H9 (cell line): Measurements from ENCODE around the gene MORN1. TPM values are rescaled to one million over a fixed set of nuclear protein-coding genes. Genes with fewer than 3 reads are reported as not detected.

ENCODE experiments used
- DNase-seq: peaks from one replicate; pipeline ENCODE4 v3.0.0-alpha.2; 2017
- H2AFZ ChIP-seq: one replicate; pipeline ENCODE4 v1.6.1; 2013; ENCODE audit warnings: mild to moderate bottlenecking, low read length, control low read depth, moderate library complexity
- H2AK5ac ChIP-seq: 2 replicates; pipeline ENCODE4 v1.6.1; 2013; ENCODE audit warnings: low read length, control low read depth, mixed read lengths; ENCODE audit not compliant: insufficient read length
- H2BK120ac ChIP-seq: one replicate; pipeline ENCODE4 v1.6.1; 2013; ENCODE audit warnings: low read depth, mild to moderate bottlenecking, low read length, control low read depth, inconsistent platforms; ENCODE audit not compliant: poor library complexity, severe bottlenecking
- H2BK12ac ChIP-seq: 2 replicates; pipeline ENCODE4 v1.6.1; 2013; ENCODE audit warnings: low read length, control low read depth, mixed read lengths, low read depth; ENCODE audit not compliant: insufficient read length
- H2BK15ac ChIP-seq: 2 replicates; pipeline ENCODE4 v1.6.1; 2013; ENCODE audit warnings: low read depth, low read length, control low read depth
- H2BK20ac ChIP-seq: one replicate; pipeline ENCODE4 v1.6.1; 2013; ENCODE audit warnings: low read depth, mild to moderate bottlenecking, low read length, control low read depth, inconsistent platforms; ENCODE audit not compliant: poor library complexity, severe bottlenecking
- H2BK5ac ChIP-seq: 2 replicates; pipeline ENCODE4 v1.6.1; 2013; ENCODE audit warnings: low read length, control low read depth, mixed read lengths; ENCODE audit not compliant: insufficient read length
- H3K14ac ChIP-seq: 2 replicates; pipeline ENCODE4 v1.6.1; 2013; ENCODE audit warnings: low read length, control low read depth; ENCODE audit not compliant: insufficient read depth
- H3K18ac ChIP-seq: 2 replicates; pipeline ENCODE4 v1.6.1; 2013; ENCODE audit warnings: low read depth, mild to moderate bottlenecking, mixed read lengths, low read length, control low read depth; ENCODE audit not compliant: insufficient read length
- H3K23ac ChIP-seq: 2 replicates; pipeline ENCODE4 v1.6.1; 2013; ENCODE audit warnings: low read length, control low read depth, mixed read lengths, low read depth; ENCODE audit not compliant: insufficient read length
- H3K23me2 ChIP-seq: 2 replicates; pipeline ENCODE4 v1.6.1; 2013; ENCODE audit warnings: low read depth, mild to moderate bottlenecking, mixed read lengths, low read length, control low read depth; ENCODE audit not compliant: insufficient read length, poor library complexity, severe bottlenecking
- H3K27ac ChIP-seq: 2 replicates; pipeline ENCODE4 v1.5.1; 2013; ENCODE audit warnings: low read length, control low read depth, mixed read lengths, low read depth; ENCODE audit not compliant: insufficient read length
- H3K27me3 ChIP-seq: 2 replicates; pipeline ENCODE4 v1.6.1; 2013; ENCODE audit warnings: low read length, control low read depth, inconsistent platforms; ENCODE audit not compliant: insufficient read depth
- H3K4ac ChIP-seq: 2 replicates; pipeline ENCODE4 v1.6.1; 2013; ENCODE audit warnings: low read depth, mild to moderate bottlenecking, control low read depth, inconsistent platforms, low read length, moderate library complexity
- H3K4me1 ChIP-seq: 2 replicates; pipeline ENCODE4 v1.6.1; 2013; ENCODE audit warnings: low read length, control low read depth, inconsistent platforms; ENCODE audit not compliant: insufficient read depth
- H3K4me2 ChIP-seq: 2 replicates; pipeline ENCODE4 v1.6.1; 2013; ENCODE audit warnings: low read length, control low read depth, mixed read lengths; ENCODE audit not compliant: insufficient read length, insufficient read depth
- H3K56ac ChIP-seq: 2 replicates; pipeline ENCODE4 v1.6.1; 2013; ENCODE audit warnings: low read depth, mild to moderate bottlenecking, mixed read lengths, low read length, control low read depth; ENCODE audit not compliant: insufficient read length
- H3K79me1 ChIP-seq: 2 replicates; pipeline ENCODE4 v1.6.1; 2013; ENCODE audit warnings: low read depth, mild to moderate bottlenecking, moderate library complexity, low read length, control low read depth, inconsistent platforms; ENCODE audit not compliant: insufficient read depth, poor library complexity, severe bottlenecking
- H3K79me2 ChIP-seq: 2 replicates; pipeline ENCODE4 v1.6.1; 2013; ENCODE audit warnings: low read length, control low read depth, inconsistent platforms; ENCODE audit not compliant: insufficient read depth
- H3K9ac ChIP-seq: 2 replicates; pipeline ENCODE4 v1.6.1; 2013; ENCODE audit warnings: low read length, control low read depth, mixed read lengths; ENCODE audit not compliant: insufficient read length; ENCODE audit errors: extremely low read depth
- H3K9me3 ChIP-seq: one replicate; pipeline ENCODE4 v1.6.1; 2013; ENCODE audit warnings: low read depth, low read length, inconsistent platforms; ENCODE audit not compliant: control insufficient read depth
- H3T11ph ChIP-seq: one replicate; pipeline ENCODE4 v1.6.1; 2013; ENCODE audit warnings: mild to moderate bottlenecking, low read length, control low read depth, inconsistent platforms
- H4K20me1 ChIP-seq: one replicate; pipeline ENCODE4 v1.6.1; 2013; ENCODE audit not compliant: control insufficient read depth, insufficient read length, insufficient read depth
- H4K5ac ChIP-seq: 2 replicates; pipeline ENCODE4 v1.6.1; 2013; ENCODE audit warnings: low read depth, mild to moderate bottlenecking, mixed read lengths, low read length, control low read depth; ENCODE audit not compliant: insufficient read length
- H4K8ac ChIP-seq: replicated peaks from 2 replicates; pipeline ENCODE4 v1.6.1; 2013; ENCODE audit warnings: low read length, control low read depth, mixed read lengths, low read depth; ENCODE audit not compliant: insufficient read length
- H4K91ac ChIP-seq: 2 replicates; pipeline ENCODE4 v1.6.1; 2013; ENCODE audit warnings: low read depth, mild to moderate bottlenecking, moderate library complexity, mixed read lengths, low read length, control low read depth; ENCODE audit not compliant: insufficient read length
- H3K27ac Mint-ChIP-seq, 3 experiments: 2 replicates in 2 of 3; 3 replicates in 1 of 3; pipeline ENCODE4 v1.8.0; 2020 to 2021; ENCODE audit warnings: mixed read lengths in 3 of 3, mild to moderate bottlenecking in 1 of 3, moderate library complexity in 1 of 3
- H3K27me3 Mint-ChIP-seq: 2 replicates; pipeline ENCODE4 v1.8.0; 2021; ENCODE audit warnings: low read depth, mild to moderate bottlenecking, moderate library complexity, mixed read lengths
- H3K36me3 Mint-ChIP-seq, 3 experiments: 2 replicates in 2 of 3; 3 replicates in 1 of 3; pipeline ENCODE4 v1.8.0; 2020 to 2021; ENCODE audit warnings: low read depth in 3 of 3, mixed read lengths in 3 of 3; ENCODE audit not compliant: insufficient read depth in 1 of 3
- H3K4me1 Mint-ChIP-seq, 2 experiments: 2 replicates each; pipeline ENCODE4 v1.8.0; 2020; ENCODE audit warnings: mixed read lengths in 2 of 2
- H3K4me3 Mint-ChIP-seq, 2 experiments: 2 replicates in 1 of 2; 3 replicates in 1 of 2; pipeline ENCODE4 v1.8.0; 2020 to 2021; ENCODE audit warnings: mild to moderate bottlenecking in 2 of 2, mixed read lengths in 2 of 2, moderate library complexity in 1 of 2
- H3K9me3 Mint-ChIP-seq, 2 experiments: 2 replicates in 1 of 2; 3 replicates in 1 of 2; pipeline ENCODE4 v1.8.0; 2020; ENCODE audit warnings: mild to moderate bottlenecking in 2 of 2, mixed read lengths in 2 of 2, moderate library complexity in 1 of 2
- CTCF ChIP-seq: fragments of 200-600 bp; sonication (generic); conservative IDR thresholded peaks from 3 replicates; pipeline ENCODE4 v1.8.0; 2021; ENCODE audit warnings: antibody characterized with exemption, mild to moderate bottlenecking
- WGBS: extraction: QIAGEN DNeasy Blood & Tissue Kit; methylation state at CpG from one replicate; pipeline ENCODE4 v1.1.7; 2013; ENCODE audit warnings: missing lambda C conversion rate, low lambda C conversion rate, mixed read lengths; ENCODE audit not compliant: insufficient read length; ENCODE audit errors: extremely low coverage; 5-methylcytosine and 5-hydroxymethylcytosine counted together
- total RNA-seq: library from RNA; stranded (reverse); gene quantifications from 2 replicates; pipeline ENCODE4 v1.2.1, GENCODE V29; 2021

The MORN1 gene
- total RNA-seq, 1 experiment from 2014 or later = 12.7 TPM

DNA sequence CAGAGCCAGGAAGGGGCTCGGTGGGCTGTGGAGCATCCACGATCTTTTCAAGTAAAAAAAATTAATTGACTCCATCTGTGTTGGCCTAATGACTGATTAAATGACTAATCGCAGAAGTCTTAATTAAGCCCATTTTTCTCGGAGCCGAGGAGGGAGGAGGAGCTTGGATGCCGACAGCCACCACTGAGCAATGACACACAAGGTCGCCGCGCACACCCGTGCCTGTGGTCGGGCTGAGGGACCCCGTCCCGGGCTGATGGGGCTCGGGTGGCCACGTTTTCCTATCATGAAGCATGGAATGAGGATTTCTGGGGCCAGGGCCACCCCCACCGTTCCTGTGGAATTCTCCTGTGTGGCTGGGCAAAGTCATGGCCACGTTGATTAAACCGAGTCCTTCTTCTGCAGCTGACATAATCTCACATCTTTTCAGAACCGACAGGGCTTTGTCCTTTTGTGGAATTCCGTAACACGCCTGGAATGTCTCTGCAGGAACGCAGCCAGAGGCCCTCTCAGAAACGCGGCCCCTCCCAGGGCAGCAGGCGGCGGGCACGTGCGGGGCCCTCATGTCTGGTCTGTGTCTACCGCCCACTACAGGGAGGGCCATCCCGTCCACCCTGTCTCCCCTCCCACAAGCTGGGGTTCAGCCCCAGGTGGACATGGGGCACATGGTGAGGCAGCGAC is 60.7 kb downstream of the MORN1 start:
- Histone ChIP-seq H3K27ac (no peak overlapping the region), H2AK5ac (no peak overlapping the region), H3K79me2 (no peaks in the 10 kb centered on the region), H2AFZ (no peak overlapping the region), H2BK20ac (no peak overlapping the region), H2BK12ac (no peak overlapping the region), H2BK5ac (no peak overlapping the region), H3K14ac (no peak overlapping the region; the same call in 1 of the 2 replicates), H4K91ac (no peak overlapping the region), H3K18ac (no peak overlapping the region), H3K4me1 (no peaks in the 10 kb centered on the region), H3K4me2 (no peak overlapping the region), H3T11ph (no peak overlapping the region), H3K79me1 (no peaks in the 10 kb centered on the region), H2BK15ac (no peak overlapping the region), H4K5ac (no peak overlapping the region), H3K23me2 (no peaks in the 10 kb centered on the region), H3K23ac (no peak overlapping the region), H3K27me3 (no peaks in the 10 kb centered on the region), H2BK120ac (no peak overlapping the region), H3K9ac (no peak overlapping the region), H3K4ac (no peak overlapping the region), H3K56ac (no peak overlapping the region), H4K20me1 (no peaks in the 10 kb centered on the region), H4K8ac (no peak overlapping the region), H3K9me3 (no peaks in the 10 kb centered on the region)
- Mint-ChIP-seq H3K27ac (peak overlapping the region in 1 of 3 experiments; percentile 8; a peak in 2 of 7 replicates), H3K4me1 (peaks cover 0 to 7% of the 10 kb centered on the region in 2 experiments; a peak in 2 of 4 replicates), H3K4me3 (no peak overlapping the region), H3K9me3 (peaks cover 10 to 13% of the 10 kb centered on the region in 2 experiments), H3K27me3 (no peaks in the 10 kb centered on the region; the same call in none of the 2 replicates), H3K36me3 (peaks cover 0 to 5% (median 2%) of the 10 kb centered on the region in 3 experiments; a peak in 2 of 7 replicates)
- no CpG with 5 or more reads among the region's 31 CpGs for WGBS
- no peak for TF ChIP-seq CTCF
- no peak for DNase-seq
